ENCODE measurements around the gene PIK3C3. TPM values are rescaled to one million over a fixed set of nuclear protein-coding genes. Genes with fewer than 3 reads are reported as not detected.

The PIK3C3 gene
- total and polyA plus RNA-seq, 2 experiments from 2014 or later, result 24.9 to 54.7 TPM

DNA sequence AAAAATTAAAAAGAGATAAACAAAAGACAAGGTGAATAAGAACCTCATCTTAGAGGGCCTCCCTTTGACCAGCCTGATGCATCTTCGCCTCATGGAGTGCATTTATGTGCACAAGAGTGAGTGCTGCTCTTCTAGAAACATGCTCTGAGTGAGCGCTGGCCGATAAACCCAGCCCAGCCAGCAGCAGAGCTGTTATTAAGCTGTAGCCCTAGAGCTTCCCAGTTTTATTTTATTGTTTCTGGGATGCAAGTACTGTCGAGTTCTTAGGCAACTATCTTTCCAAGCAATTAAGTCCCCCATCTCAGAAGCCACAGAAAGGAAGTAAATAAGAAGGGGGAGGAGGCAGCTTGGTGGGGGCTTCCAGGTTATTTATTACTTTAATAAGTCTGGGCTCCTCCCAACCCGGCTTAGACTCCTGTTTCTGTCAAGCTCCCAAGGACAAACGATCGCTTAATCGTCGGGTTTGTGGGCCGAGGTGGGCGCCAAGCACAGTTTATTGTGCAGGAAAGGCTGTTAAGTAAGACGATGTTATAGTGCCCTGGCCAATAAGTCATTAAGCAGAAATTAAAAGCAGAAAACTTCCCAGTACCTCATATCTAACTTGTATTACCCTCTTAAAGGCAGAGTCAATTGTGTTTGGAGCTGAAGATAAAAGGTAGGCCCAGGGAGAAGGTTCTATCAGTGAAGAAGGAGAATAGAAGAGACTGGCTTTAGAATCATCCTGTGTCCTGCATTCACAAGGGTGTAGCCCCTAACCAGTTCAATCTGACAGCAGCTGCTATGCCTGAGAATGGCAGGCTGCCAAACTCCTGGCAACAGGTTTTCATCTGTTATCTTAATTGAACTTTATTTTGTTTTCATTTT, 176.3 kb downstream of the PIK3C3 start:
- Histone ChIP-seq H3K9me3 (ENCODE audit: low read depth) (no peaks in the 10 kb centered on the region), H4K20me1 (ENCODE audit: insufficient read depth, poor library complexity, severe bottlenecking) (no peaks in the 10 kb centered on the region), H3K36me3 (replicated peaks; ENCODE audit: insufficient read depth, low read depth) (no peaks in the 10 kb centered on the region), H3K4me3 (no peak overlapping the region), H3K27me3 (no peaks in the 10 kb centered on the region), H3K9me2 (replicated peaks; ENCODE audit: insufficient read depth) (no peaks in the 10 kb centered on the region), H2AFZ (no peak overlapping the region), H3K27ac (no peak overlapping the region), H3K4me2 (no peak overlapping the region), H3K4me1 (ENCODE audit: insufficient read depth) (no peaks in the 10 kb centered on the region), H3K79me2 (no peaks in the 10 kb centered on the region)
- TF ChIP-seq CTCF (IDR thresholded peaks at IDR 0.05; ENCODE audit: poor library complexity) (no peak), EZH2phosphoT487 (IDR thresholded peaks at IDR 0.05; ENCODE audit: low read depth, severe bottlenecking, unreplicated experiment) (no peak), EZH2 (IDR thresholded peaks at IDR 0.05; ENCODE audit: borderline replicate concordance) (no peak)
- no peak for DNase-seq (ENCODE audit: low spot score)
- WGBS (ENCODE audit: low lambda C conversion rate, missing lambda C conversion rate), result 50% methylated on average over 12 of the region's 12 CpGs

DNA sequence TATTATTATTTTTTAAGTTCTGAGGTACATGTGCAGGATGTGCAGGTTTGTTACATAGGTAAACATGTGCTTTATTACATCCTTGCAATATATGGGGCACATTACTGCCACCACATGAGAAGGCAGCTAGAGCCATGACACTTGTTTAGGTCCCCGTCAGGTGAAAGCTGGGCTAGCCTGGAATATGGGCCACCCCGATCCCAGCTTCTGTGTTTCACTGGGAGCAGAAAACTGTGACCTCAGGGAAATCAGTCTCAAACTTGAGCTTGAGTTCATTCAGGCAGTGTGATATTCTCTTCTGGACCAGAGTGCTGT, 176.9 kb downstream of the PIK3C3 start:
- no peaks in the 10 kb centered on the region for H3K79me2 ChIP-seq
- no peak overlapping the region for H3K4me3 ChIP-seq
- H3K4me1 ChIP-seq (ENCODE audit: insufficient read depth), result no peaks in the 10 kb centered on the region
- H3K36me3 ChIP-seq (replicated peaks; ENCODE audit: insufficient read depth, low read depth), result no peaks in the 10 kb centered on the region
- WGBS (ENCODE audit: low lambda C conversion rate, missing lambda C conversion rate), result 89% methylated on average over 2 of the region's 2 CpGs
- H3K4me2 ChIP-seq, result no peak overlapping the region
- H3K9me2 ChIP-seq (replicated peaks; ENCODE audit: insufficient read depth), result no peaks in the 10 kb centered on the region
- no peaks in the 10 kb centered on the region for H3K27me3 ChIP-seq
- DNase-seq (ENCODE audit: low spot score), result no peak
- no peak overlapping the region for H3K27ac ChIP-seq
- TF ChIP-seq CTCF (IDR thresholded peaks at IDR 0.05; ENCODE audit: poor library complexity) (no peak), EZH2 (IDR thresholded peaks at IDR 0.05; ENCODE audit: borderline replicate concordance) (no peak)
- no peak overlapping the region for H2AFZ ChIP-seq
- no peaks in the 10 kb centered on the region for H4K20me1 ChIP-seq (ENCODE audit: insufficient read depth, poor library complexity, severe bottlenecking)
- H3K9me3 ChIP-seq (ENCODE audit: low read depth), result no peaks in the 10 kb centered on the region
